K562 (cell line): ENCODE results near the gene SMNDC1. TPM values are rescaled to one million over a fixed set of nuclear protein-coding genes. Genes with fewer than 3 reads are reported as not detected.

Experiments
- ADNP ChIP-seq: fragments of 200-800 bp; sonication (Bioruptor generic); IDR thresholded peaks from 2 replicates; pipeline ENCODE4 v1.6.1; 2016; ENCODE audit warnings: missing genetic modification characterization, missing compliant biosample characterization
- COPS2 ChIP-seq: fragments of 450-650 bp; conservative IDR thresholded peaks from 2 replicates; pipeline ENCODE4 v1.6.1; 2016; ENCODE audit warnings: mild to moderate bottlenecking, moderate library complexity
- CREBBP ChIP-seq: IDR thresholded peaks from one replicate; pipeline ENCODE4 v1.6.1; 2012; ENCODE audit warnings: low read depth, mild to moderate bottlenecking, control low read depth, inconsistent platforms, low read length
- CREM ChIP-seq: IDR thresholded peaks from 2 replicates; pipeline ENCODE4 v1.6.1; 2014; ENCODE audit warnings: antibody characterized with exemption, low read depth
- DIDO1 ChIP-seq: fragments of 450-650 bp; IDR thresholded peaks from 2 replicates; pipeline ENCODE4 v1.6.1; 2016; ENCODE audit warnings: low read depth, missing biosample characterization, missing genetic modification characterization
- E2F6 ChIP-seq, 2 experiments: IDR thresholded peaks; 2 replicates each; pipeline ENCODE4 v1.6.1; 2011; ENCODE audit warnings: borderline replicate concordance in 1 of 2, control low read depth in 1 of 2, low read depth in 1 of 2, low read length in 1 of 2, mild to moderate bottlenecking in 1 of 2, mixed read lengths in 1 of 2, moderate library complexity in 1 of 2; ENCODE audit not compliant: insufficient read depth in 1 of 2, insufficient read length in 1 of 2, poor library complexity in 1 of 2, severe bottlenecking in 1 of 2; ENCODE audit errors: extremely low read depth in 1 of 2
- PCBP1 ChIP-seq: fragments of 200-400 bp; formaldehyde crosslinking; IDR thresholded peaks from 2 replicates; pipeline ENCODE4 v1.6.1; 2018; ENCODE audit warnings: mild to moderate bottlenecking, low read depth, low read length; ENCODE audit not compliant: poor library complexity, severe bottlenecking
- PTBP1 ChIP-seq: fragments of 200-400 bp; formaldehyde crosslinking; IDR thresholded peaks from 2 replicates; pipeline ENCODE4 v1.6.1; 2017; ENCODE audit warnings: low read depth, low read length
- SETDB1 ChIP-seq: IDR thresholded peaks from one replicate; pipeline ENCODE4 v1.6.1; 2012; ENCODE audit warnings: low read length, control low read depth, inconsistent platforms
- SNAPC5 ChIP-seq: fragments of 250-450 bp; sonication (Bioruptor Pico); IDR thresholded peaks from 2 replicates; pipeline ENCODE4 v1.8.0; 2021; ENCODE audit warnings: moderate library complexity, mild to moderate bottlenecking, inconsistent platforms
- SRSF3 ChIP-seq: fragments of 200-400 bp; formaldehyde crosslinking; IDR thresholded peaks from 2 replicates; pipeline ENCODE4 v1.6.1; 2016; ENCODE audit warnings: mild to moderate bottlenecking, low read length, moderate library complexity; ENCODE audit not compliant: insufficient read depth
- TCFL5 ChIP-seq: fragments of 250-450 bp; sonication (Bioruptor Pico); conservative IDR thresholded peaks from 2 replicates; pipeline ENCODE4 v1.6.1; 2021; ENCODE audit warnings: mild to moderate bottlenecking, moderate library complexity, matching md5 sums
- TFAP4 ChIP-seq: sonication (generic); formaldehyde crosslinking; IDR thresholded peaks from 2 replicates; pipeline ENCODE4 v1.8.0; 2022; ENCODE audit warnings: missing genetic modification reagents, mild to moderate bottlenecking, moderate library complexity, borderline replicate concordance
- TSHZ1 ChIP-seq: fragments of 250-450 bp; sonication (Bioruptor Pico); IDR thresholded peaks from 2 replicates; pipeline ENCODE4 v1.4.0; 2020; ENCODE audit warnings: mild to moderate bottlenecking, moderate library complexity
- ZNF551 ChIP-seq: fragments of 250-450 bp; sonication (Bioruptor Pico); IDR thresholded peaks from 2 replicates; pipeline ENCODE4 v1.5.0; 2021; ENCODE audit warnings: mild to moderate bottlenecking, moderate library complexity
- ZNF655 ChIP-seq: fragments of 250-450 bp; sonication (Bioruptor Pico); IDR thresholded peaks from 2 replicates; pipeline ENCODE4 v1.5.0; 2021
- polyA plus RNA-seq, 8 experiments: library from polyadenylated mRNA; depleted of rRNA in 4 of 8; stranded (reverse) in 5 of 8; unstranded in 3 of 8; fragments of >200 nt; fragmentation: Nextera tagmentation in 2 of 8; fragmentation: Illumina TruSeq in 1 of 8; extraction: Ambion mirVana in 2 of 8; extraction: Trizol in 1 of 8; gene quantifications; 2 replicates each; pipeline versions ENCODE4 v1.2.1 to v1.2.3, GENCODE V29; 2011 to 2014; ENCODE audit warnings: inconsistent platforms in 1 of 8, missing spikeins in 1 of 8
- total RNA-seq, 7 experiments: library from RNA; depleted of rRNA in 6 of 7; stranded (reverse); fragments of >200 nt in 6 of 7; fragmentation: Illumina TruSeq in 2 of 7; extraction: Trizol in 2 of 7; gene quantifications; 2 replicates each; pipeline versions ENCODE4 v1.2.1 to v1.2.3, GENCODE V29; 2011 to 2021; ENCODE audit warnings: low replicate concordance in 1 of 7

SMNDC1 gene
- total and polyA plus RNA-seq, 9 of the 15 experiments (the other 6 are each of a cell fraction or from before 2014, with no cell fraction given): 6.8 to 35.8 (median 12.3) TPM

GRCh38 chr10:110305767-110306451, 1.2 kb upstream of the SMNDC1 start (continued):
- TF ChIP-seq CREM (no peak), SETDB1 (no peak), DIDO1 (tag) (no peak), COPS2 (no peak), E2F6 (IDR thresholded peaks at IDR 0.05; ENCODE audit: borderline replicate concordance in 1 of 2, extremely low read depth in 1 of 2, insufficient read depth in 1 of 2, insufficient read length in 1 of 2, low read depth in 1 of 2, low read length in 1 of 2, poor library complexity in 1 of 2, severe bottlenecking in 1 of 2) (no peak), ZNF551 (no peak), PTBP1 (no peak), TCFL5 (CRISPR knock-in tag) (no peak), ADNP (peak; percentile 75), ZNF655 (CRISPR knock-in tag) (no peak), PCBP1 (no peak), SRSF3 (no peak), TFAP4 (CRISPR knock-in tag) (no peak), CREBBP (no peak), SNAPC5 (CRISPR knock-in tag) (no peak), TSHZ1 (CRISPR knock-in tag) (no peak)
